Left ventricle myocardium inferior (tissue), 1 donor: ENCODE measurements around the gene ZSWIM7. TPM values are rescaled to one million over a fixed set of nuclear protein-coding genes. Genes with fewer than 3 reads are reported as not detected.

Experiments used
- DNase-seq: peaks from one replicate; pipeline ENCODE4 v3.0.0-alpha.2; 2020
- H3K27ac ChIP-seq: fragments of 200-600 bp; replicated peaks from 2 replicates; pipeline ENCODE4 v1.8.0; 2021
- H3K27me3 ChIP-seq: fragments of 200-600 bp; 2 replicates; pipeline ENCODE4 v1.8.0; 2021; ENCODE audit warnings: low read depth
- H3K36me3 ChIP-seq: fragments of 200-600 bp; 2 replicates; pipeline ENCODE4 v1.8.0; 2021
- H3K4me1 ChIP-seq: fragments of 200-600 bp; 2 replicates; pipeline ENCODE4 v1.8.0; 2021
- H3K4me3 ChIP-seq: fragments of 200-600 bp; 2 replicates; pipeline ENCODE4 v1.8.0; 2021; ENCODE audit warnings: mild to moderate bottlenecking, moderate library complexity
- H3K9me3 ChIP-seq: fragments of 200-600 bp; replicated peaks from 2 replicates; pipeline ENCODE4 v1.8.0; 2021
- intact Hi-C: fragments of 100-400 bp; cut with micrococcal nuclease; formaldehyde crosslinking; loops from one replicate; pipeline ENCODE4 v1.11.0; 2022
- total RNA-seq: library from RNA; stranded (reverse); fragmentation: NEBNext Ultra II Directional; extraction: Animal tissue kit (Norgen Biotek cat#: 25700); gene quantifications from one replicate; pipeline ENCODE4 v1.2.1, GENCODE V29; 2021
- TF ChIP-seq, protein P1 (sequence below): fragments of 200-600 bp; IDR thresholded peaks from 2 replicates; pipeline ENCODE4 v1.8.0; 2021; ENCODE audit warnings: antibody characterized with exemption, mild to moderate bottlenecking, borderline replicate concordance
- donor health status: DM: no; HTN: yes; CAD: no; lungs with severe emphysema.

ZSWIM7 gene
- total RNA-seq, 1 donor from 2014 or later = 17.2 TPM

DNA sequence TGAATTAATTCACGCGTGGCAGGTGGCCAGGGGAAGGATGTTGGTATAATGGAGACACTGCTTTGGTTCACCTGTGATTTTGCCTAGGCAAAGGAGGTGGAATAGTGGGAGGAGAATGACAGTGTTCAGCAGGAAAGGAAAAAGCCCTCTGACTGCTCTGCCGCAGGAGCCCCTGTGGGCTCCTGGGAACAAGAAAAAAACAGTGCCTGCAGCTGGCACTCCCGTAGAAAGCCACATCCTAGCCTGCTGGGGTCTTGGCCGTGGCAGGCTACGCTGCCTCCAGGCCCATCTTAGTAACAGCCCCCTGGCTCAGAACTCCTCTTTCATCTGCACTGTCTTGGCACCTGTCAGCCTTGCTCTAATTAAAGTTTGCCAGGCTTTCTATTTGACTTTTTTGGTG lies 34.0 kb downstream of the ZSWIM7 start:
- peaks cover 11% of the 10 kb centered on the region for H3K4me1 ChIP-seq
- no peaks in the 10 kb centered on the region for H3K36me3 ChIP-seq
- no peak for DNase-seq
- H3K9me3 ChIP-seq = no peaks in the 10 kb centered on the region
- TF ChIP-seq, protein P1, sequence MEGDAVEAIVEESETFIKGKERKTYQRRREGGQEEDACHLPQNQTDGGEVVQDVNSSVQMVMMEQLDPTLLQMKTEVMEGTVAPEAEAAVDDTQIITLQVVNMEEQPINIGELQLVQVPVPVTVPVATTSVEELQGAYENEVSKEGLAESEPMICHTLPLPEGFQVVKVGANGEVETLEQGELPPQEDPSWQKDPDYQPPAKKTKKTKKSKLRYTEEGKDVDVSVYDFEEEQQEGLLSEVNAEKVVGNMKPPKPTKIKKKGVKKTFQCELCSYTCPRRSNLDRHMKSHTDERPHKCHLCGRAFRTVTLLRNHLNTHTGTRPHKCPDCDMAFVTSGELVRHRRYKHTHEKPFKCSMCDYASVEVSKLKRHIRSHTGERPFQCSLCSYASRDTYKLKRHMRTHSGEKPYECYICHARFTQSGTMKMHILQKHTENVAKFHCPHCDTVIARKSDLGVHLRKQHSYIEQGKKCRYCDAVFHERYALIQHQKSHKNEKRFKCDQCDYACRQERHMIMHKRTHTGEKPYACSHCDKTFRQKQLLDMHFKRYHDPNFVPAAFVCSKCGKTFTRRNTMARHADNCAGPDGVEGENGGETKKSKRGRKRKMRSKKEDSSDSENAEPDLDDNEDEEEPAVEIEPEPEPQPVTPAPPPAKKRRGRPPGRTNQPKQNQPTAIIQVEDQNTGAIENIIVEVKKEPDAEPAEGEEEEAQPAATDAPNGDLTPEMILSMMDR = no peak
- no peaks in the 10 kb centered on the region for H3K27me3 ChIP-seq
- peak overlapping the region; percentile 61 for H3K27ac ChIP-seq
- intact Hi-C loops = no loop called here
- no peak overlapping the region for H3K4me3 ChIP-seq

DNA sequence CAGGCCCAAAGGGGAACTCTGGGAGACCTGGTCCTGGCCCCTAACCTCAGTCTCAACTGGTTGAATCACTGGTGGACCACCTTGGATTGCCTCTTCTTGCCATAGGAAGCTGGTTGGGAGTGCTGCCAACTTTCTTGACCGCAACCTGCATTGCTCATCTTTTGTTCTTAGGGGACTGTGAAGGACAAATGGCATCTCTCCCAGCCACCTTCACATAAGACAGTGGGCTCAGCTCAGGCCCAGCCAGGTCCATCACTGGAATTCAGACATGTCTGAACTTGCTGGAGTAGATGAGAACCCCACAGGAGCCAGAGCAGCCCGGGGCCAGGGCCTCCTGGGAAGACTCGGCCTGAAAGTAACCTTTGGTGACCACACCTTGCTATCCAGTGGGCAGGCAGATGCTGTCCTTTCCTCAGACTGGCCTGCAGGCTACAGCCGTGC lies 35.8 kb downstream of the ZSWIM7 start:
- no peaks in the 10 kb centered on the region for H3K27me3 ChIP-seq
- H3K36me3 ChIP-seq = no peaks in the 10 kb centered on the region
- H3K27ac ChIP-seq = no peak overlapping the region
- intact Hi-C loops = no loop called here
- no peak overlapping the region for H3K4me3 ChIP-seq
- H3K9me3 ChIP-seq = no peaks in the 10 kb centered on the region
- TF ChIP-seq, protein P1 = no peak
- peaks cover 11% of the 10 kb centered on the region for H3K4me1 ChIP-seq
- DNase-seq = no peak

DNA sequence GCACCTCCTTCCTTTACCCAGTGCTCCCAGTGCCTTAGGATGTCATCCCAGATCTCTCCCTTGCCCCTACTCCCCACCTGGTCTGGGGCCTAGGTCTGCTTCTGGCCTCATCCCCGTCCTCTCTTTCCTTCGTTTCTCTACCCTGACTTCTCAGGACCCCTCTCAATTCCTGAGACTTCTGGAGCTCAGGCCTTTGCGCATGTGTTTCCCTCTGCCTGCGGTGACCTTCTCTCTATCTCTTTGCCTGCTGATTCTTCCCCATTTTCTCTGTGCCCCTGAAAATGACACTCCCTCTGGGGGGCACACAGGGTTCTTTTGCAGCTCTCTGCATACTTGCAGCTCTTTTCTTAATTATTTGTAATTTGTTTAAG lies 41.0 kb downstream of the ZSWIM7 start:
- Histone ChIP-seq H3K27me3 (no peaks in the 10 kb centered on the region), H3K9me3 (no peaks in the 10 kb centered on the region), H3K36me3 (no peaks in the 10 kb centered on the region), H3K4me3 (no peak overlapping the region), H3K27ac (no peak overlapping the region), H3K4me1 (no peaks in the 10 kb centered on the region)
- DNase-seq = no peak
- intact Hi-C loops = no loop called here
- TF ChIP-seq, protein P1 = no peak

DNA sequence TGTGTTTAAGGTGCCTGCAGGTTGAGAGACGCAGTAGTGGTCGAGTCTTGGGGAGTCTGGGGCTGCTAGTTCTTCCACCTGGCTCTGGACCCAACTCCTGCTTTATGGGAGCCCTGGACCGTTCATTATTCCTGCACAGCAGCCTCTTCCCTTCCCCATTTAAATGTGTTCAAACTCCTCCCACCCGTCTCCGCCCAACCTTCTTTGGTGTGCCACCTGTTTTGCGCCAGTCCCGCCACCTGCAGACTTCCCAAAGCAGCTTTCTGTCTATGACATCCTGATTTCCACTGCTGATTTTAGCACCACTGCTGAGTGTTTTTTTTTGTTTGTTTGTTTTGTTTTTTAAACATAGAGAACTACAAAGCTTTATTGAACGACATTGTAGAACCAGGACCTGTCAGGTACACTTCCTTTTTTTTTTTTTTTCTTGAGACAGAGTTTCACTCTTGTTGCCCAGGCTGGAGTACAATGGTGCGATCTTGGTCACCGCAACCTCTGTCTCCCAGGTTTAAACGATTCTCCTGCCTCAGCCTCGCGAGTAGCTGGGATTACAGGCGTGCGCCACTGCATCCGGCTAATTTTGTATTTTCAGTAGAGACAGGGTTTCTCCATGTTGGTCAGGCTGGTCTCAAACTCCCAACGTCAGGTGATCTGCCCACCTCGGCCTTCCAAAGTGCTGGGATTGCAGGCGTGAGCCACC lies 41.7 kb downstream of the ZSWIM7 start:
- no peak for DNase-seq
- Histone ChIP-seq H3K36me3 (no peaks in the 10 kb centered on the region), H3K27me3 (no peaks in the 10 kb centered on the region), H3K4me3 (no peak overlapping the region), H3K4me1 (no peaks in the 10 kb centered on the region), H3K27ac (no peak overlapping the region), H3K9me3 (no peaks in the 10 kb centered on the region)
- intact Hi-C loops = no loop called here
- TF ChIP-seq, protein P1 = no peak

DNA sequence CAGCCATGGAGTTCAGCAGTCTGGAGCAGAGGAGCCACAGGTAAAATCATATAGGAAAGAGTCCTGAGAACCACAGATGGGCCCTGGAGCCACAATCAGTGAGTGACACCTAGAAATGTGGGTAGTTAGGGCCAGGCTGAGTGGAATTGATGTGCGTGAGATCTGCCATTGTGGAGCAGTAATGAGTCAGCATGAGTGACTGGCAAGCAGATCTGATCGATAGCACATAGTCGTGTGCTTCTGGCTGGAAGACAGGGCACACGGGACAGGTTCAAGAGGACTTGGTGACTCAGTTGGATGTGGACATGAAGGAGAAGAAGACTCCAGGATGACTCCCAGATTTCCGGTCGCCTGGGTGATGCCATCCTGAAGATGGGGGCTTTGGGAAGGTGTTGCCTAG lies 42.3 kb downstream of the ZSWIM7 start:
- intact Hi-C loops = no loop called here
- Histone ChIP-seq H3K4me1 (no peaks in the 10 kb centered on the region), H3K9me3 (no peaks in the 10 kb centered on the region), H3K36me3 (no peaks in the 10 kb centered on the region), H3K4me3 (no peak overlapping the region), H3K27ac (no peak overlapping the region), H3K27me3 (no peaks in the 10 kb centered on the region)
- DNase-seq = no peak
- TF ChIP-seq, protein P1 = no peak
